H1 (cell line): Measurements from ENCODE around the gene RNFT2. TPM values are rescaled to one million over a fixed set of nuclear protein-coding genes. Genes with fewer than 3 reads are reported as not detected.

ENCODE experiments used
- JUN ChIP-seq: IDR thresholded peaks from 2 replicates; pipeline ENCODE4 v1.6.1; 2011; ENCODE audit warnings: low read depth, mild to moderate bottlenecking, improper control_type of control experiment, low read length
- SIX5 ChIP-seq: IDR thresholded peaks from 2 replicates; pipeline ENCODE4 v1.6.1; 2011; ENCODE audit warnings: mild to moderate bottlenecking, low read depth, low read length
- TAF1 ChIP-seq: IDR thresholded peaks from 2 replicates; pipeline ENCODE4 v1.6.1; 2011; ENCODE audit warnings: mild to moderate bottlenecking, low read depth, low read length
- polyA plus RNA-seq, 7 experiments: library from polyadenylated mRNA; depleted of rRNA in 3 of 7; stranded (reverse) in 5 of 7; unstranded in 2 of 7; fragments of >200 nt in 5 of 7; fragments of 200-250 nt in 2 of 7; gene quantifications; 1 replicate in 5 of 7; 2 replicates in 1 of 7; 4 replicates in 1 of 7; pipeline versions ENCODE4 v1.2.1 to v1.2.3, GENCODE V29; 2011 to 2013; ENCODE audit warnings: missing spikeins in 2 of 7, mixed read lengths in 2 of 7
- total RNA-seq: library from RNA; stranded (reverse); fragmentation: NEBNext Ultra II Directional; extraction: Animal tissue kit (Norgen Biotek cat#: 25700); gene quantifications from 2 replicates; pipeline ENCODE4 v1.2.1, GENCODE V29; 2021
- TF ChIP-seq, protein P1 (sequence below): IDR thresholded peaks from 2 replicates; pipeline ENCODE4 v1.6.1; 2011; ENCODE audit warnings: low read depth, mild to moderate bottlenecking, low read length; ENCODE audit not compliant: insufficient read depth

The RNFT2 gene
- total and polyA plus RNA-seq, 2 of the 8 experiments (the other 6 are each of a cell fraction or from before 2014, with no cell fraction given) = 14.2 to 33.1 TPM

- TF ChIP-seq TAF1 (no peak), JUN (no peak), SIX5 (no peak)
- TF ChIP-seq, protein P1, sequence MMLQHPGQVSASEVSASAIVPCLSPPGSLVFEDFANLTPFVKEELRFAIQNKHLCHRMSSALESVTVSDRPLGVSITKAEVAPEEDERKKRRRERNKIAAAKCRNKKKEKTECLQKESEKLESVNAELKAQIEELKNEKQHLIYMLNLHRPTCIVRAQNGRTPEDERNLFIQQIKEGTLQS = no peak
Measured at GRCh38 chr12:116779597-116779996, 41.5 kb downstream of the RNFT2 start (continued).
